IPS DF 6.9 (cell line): ENCODE measurements around the gene CDH4.
"Not testable (repeated sequence)": the region's sequence is repeated elsewhere in the genome, so short reads cannot be mapped to it uniquely, and the experiment has no call there.

Source experiments
- DNase-seq: peaks from one replicate; pipeline ENCODE4 v3.0.0-alpha.2; 2013; ENCODE audit warnings: low read depth, low spot score
- H3K27ac ChIP-seq: one replicate; pipeline ENCODE4 v1.5.1; 2013; ENCODE audit warnings: low read length, control low read depth
- H3K27me3 ChIP-seq: 2 replicates; pipeline ENCODE4 v1.6.1; 2013; ENCODE audit warnings: mild to moderate bottlenecking, low read length; ENCODE audit not compliant: control insufficient read depth, insufficient read depth
- H3K36me3 ChIP-seq: 2 replicates; pipeline ENCODE4 v1.6.1; 2013; ENCODE audit warnings: low read length; ENCODE audit not compliant: control insufficient read depth, insufficient read depth
- H3K4me1 ChIP-seq: 2 replicates; pipeline ENCODE4 v1.6.1; 2013; ENCODE audit warnings: low read length; ENCODE audit not compliant: control insufficient read depth, insufficient read depth
- H3K4me3 ChIP-seq: 2 replicates; pipeline ENCODE4 v1.5.1; 2013; ENCODE audit warnings: mild to moderate bottlenecking, low read length
- H3K9me3 ChIP-seq: 2 replicates; pipeline ENCODE4 v1.6.1; 2013; ENCODE audit warnings: low read length, inconsistent platforms; ENCODE audit not compliant: control insufficient read depth, insufficient read depth
- WGBS: extraction: QIAGEN DNeasy Blood & Tissue Kit; methylation state at CpG from one replicate; pipeline ENCODE4 v1.1.7; 2013; ENCODE audit warnings: mixed read lengths, missing lambda C conversion rate; ENCODE audit not compliant: insufficient read length, insufficient coverage; 5-methylcytosine and 5-hydroxymethylcytosine counted together

CDH4 gene

DNA sequence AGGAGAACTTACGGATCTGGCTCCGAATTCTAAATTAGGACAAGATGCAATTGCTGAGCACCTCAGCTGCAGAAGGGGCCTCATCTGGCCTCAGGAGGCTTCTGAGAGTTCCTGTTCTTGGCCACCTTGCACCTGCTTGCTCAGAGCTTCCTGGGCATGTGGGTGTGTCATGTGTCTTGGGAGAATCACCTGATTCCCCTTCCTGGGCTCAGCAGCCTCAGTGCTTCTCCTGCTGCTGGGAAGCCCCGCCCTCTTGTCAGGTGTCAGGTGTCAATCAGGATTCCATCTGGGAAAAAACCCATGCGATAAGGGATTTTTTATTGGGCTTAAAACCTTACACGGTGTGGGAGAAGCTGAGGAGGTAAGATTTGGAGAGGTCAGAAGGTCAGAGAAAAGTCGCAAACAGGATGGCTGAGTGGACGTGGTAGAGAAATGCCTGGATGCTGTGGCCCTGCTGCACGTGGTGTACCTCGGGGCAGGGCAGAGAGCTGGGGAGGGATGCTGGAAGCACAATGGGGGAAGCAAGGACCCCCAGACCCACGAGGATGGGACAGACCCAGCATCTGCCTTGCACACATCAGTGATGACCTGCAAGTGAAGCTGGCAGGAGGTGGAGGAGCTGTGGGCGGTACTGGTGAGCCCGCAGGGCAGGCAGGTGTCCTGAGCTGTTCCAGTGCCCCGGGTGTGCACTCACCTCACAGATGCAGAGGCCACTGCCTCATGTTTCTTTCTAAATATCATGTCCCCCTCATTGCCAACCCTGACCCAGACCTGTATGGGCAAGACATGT is 170.8 kb downstream of the CDH4 start:
- WGBS: no CpG with 5 or more reads among the region's 13 CpGs
- Histone ChIP-seq H3K4me1 (no peaks in the 10 kb centered on the region; the same call in none of the 2 replicates), H3K27ac (no peak overlapping the region), H3K4me3 (no peak overlapping the region), H3K36me3 (no peaks in the 10 kb centered on the region), H3K27me3 (no peaks in the 10 kb centered on the region), H3K9me3 (no peaks in the 10 kb centered on the region)
- DNase-seq: no peak

DNA sequence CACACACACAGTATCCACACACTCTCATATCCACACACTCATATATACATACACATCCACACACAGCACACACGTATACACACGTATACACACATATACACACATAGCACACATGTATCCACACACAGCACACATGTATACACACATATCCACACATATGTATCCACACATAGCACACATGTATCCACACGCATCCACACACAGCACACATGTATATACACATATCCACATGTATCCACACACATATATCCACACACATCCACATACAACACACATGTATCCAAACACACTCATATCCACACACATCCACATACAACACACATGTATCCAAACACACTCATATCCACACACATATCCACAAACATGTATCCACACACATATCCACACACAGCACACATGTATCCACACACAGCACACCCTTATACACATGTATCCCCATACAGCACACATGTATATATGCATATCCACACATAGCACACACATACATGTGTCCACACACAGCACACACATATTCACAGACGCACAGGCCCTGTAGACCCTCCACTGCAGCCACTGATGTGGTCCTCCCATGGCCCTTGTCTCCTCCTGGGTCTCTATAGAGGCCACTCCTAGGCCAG is 172.1 kb downstream of the CDH4 start:
- Histone ChIP-seq H3K4me1 (no peaks in the 10 kb centered on the region; the same call in none of the 2 replicates), H3K4me3 (no peak overlapping the region), H3K27me3 (no peaks in the 10 kb centered on the region), H3K9me3 (no peaks in the 10 kb centered on the region), H3K36me3 (no peaks in the 10 kb centered on the region), H3K27ac (no peak overlapping the region)
- 100% methylated on average over 2 of the region's 4 CpGs for WGBS
- no peak for DNase-seq

DNA sequence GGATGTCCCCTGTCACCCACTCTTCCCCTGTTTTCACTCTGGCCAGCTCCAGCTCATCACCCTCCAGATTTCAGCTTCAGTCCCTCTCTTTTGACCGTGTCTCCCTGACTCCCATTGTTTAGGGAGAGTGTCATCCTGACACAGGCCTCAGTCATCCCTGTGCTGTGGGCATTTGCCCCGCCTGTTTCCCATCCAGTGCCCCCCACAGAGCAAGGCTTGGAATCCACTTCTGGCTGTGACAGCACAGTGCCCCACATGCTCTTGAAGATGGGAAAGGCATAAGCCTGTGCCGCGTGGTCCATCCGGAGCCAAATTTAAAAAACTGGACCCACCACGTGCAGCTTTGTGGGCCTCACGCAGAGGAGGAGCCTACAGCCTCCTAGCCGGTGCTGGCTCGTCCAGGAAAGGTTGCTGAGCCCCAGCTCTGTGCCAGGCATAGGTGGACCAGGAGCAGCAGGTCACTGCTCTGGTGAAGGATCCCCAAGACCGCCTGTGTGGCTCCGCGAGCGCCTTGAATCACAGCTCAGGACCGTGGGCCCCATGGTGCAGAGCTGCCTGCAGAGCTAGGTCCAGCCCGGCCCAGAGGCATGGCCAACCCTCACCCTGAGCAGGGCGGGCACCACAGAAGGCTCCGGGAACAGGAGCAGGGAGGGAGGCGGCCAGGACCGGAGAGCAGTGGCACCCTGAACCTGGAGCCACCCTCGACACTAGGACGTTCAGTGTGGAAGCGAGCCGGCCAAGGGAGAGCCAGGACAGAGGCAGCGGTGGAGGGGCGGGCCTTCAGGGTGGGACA is 172.8 kb downstream of the CDH4 start:
- no peak overlapping the region for H3K27ac ChIP-seq
- H3K9me3 ChIP-seq: no peaks in the 10 kb centered on the region
- H3K36me3 ChIP-seq: no peaks in the 10 kb centered on the region
- H3K4me3 ChIP-seq: no peak overlapping the region
- no peak for DNase-seq
- H3K4me1 ChIP-seq: no peaks in the 10 kb centered on the region; the same call in none of the 2 replicates
- WGBS: no CpG with 5 or more reads among the region's 25 CpGs
- no peaks in the 10 kb centered on the region for H3K27me3 ChIP-seq

DNA sequence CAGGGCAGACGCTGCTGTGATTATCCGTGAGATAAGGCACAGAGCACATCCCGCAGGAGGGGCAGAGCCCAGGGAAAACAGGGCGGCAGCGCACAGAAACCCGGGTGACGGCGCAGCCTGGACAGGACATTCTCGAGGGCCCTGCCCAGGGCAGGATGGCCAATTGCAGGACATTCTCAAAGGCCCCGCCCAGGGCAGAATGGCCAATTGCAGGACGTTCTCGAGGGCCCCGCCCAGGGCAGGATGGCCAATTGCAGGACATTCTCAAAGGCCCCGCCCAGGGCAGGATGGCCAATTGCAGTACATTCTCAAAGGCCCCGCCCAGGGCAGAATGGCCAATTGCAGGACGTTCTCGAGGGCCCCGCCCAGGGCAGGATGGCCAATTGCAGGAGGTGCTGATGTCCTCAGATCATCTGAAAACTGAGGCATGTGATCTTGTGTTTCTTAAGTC is 173.5 kb downstream of the CDH4 start:
- not testable (repeated sequence) for H3K27ac ChIP-seq, H3K4me1 ChIP-seq, H3K9me3 ChIP-seq, H3K4me3 ChIP-seq, H3K27me3 ChIP-seq, H3K36me3 ChIP-seq, DNase-seq
- WGBS: no CpG with 5 or more reads among the region's 18 CpGs

DNA sequence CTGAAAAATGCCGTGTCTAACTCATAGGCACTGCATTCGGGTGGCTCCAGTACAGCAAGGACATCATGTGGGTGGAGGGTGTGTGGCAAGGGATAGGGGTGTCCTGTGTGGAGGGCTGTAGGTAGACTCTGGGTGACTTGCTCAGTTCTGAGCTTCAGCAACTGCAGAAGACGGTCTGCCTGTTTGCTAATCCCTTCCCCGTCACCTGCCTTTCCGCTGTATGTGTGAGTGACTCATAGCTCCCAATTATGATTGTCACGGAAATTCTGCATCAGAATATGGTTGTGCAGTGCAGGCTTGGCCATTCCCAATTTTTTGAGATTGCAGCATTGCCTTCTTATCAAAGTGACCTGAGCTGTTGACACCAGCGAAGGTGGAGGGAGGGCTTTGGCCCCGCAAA is 174.3 kb downstream of the CDH4 start:
- Histone ChIP-seq H3K4me1 (no peaks in the 10 kb centered on the region; the same call in none of the 2 replicates), H3K4me3 (no peak overlapping the region), H3K9me3 (no peaks in the 10 kb centered on the region), H3K27ac (no peak overlapping the region), H3K27me3 (no peaks in the 10 kb centered on the region), H3K36me3 (no peaks in the 10 kb centered on the region)
- DNase-seq: no peak
- WGBS: no CpG with 5 or more reads among the region's 8 CpGs

DNA sequence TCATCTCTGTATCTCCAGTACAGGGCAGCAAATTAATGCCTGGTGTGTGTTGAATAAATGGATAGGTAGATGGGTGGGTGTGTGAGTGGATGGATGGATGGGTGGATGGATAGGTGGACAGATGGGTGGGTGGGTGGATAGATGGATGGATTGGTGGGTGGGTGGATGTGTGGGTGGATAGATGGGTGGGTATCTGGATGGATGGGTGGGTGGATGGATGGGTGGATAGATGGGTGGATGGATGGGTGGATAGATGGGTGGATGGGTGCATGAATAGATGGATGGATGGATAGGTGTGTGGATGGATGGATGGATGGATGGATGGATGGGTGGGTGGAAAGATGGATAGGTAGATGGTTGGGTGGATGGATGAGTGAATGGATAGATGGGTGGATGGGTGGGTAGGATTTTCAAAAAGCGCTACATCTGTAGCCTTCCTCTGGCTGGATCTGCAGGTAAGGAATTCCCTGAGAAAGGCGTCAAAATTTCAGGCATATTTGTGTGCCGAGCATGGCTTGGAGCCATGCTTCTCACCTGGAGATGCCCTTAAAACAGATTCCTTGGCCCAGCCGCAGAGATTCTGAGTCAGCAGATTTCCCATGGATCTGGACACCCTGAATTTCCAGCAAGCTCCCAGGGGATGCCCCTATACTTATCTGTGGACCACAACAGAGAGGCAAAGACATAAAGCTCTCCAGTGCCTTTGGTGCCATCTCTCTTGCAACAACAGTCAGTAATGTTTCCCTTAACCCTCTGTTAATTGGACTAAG is 177.6 kb downstream of the CDH4 start:
- H3K36me3 ChIP-seq: no peaks in the 10 kb centered on the region
- no peaks in the 10 kb centered on the region for H3K27me3 ChIP-seq
- H3K4me3 ChIP-seq: no peak overlapping the region
- H3K27ac ChIP-seq: no peak overlapping the region
- H3K4me1 ChIP-seq: peaks cover 5% of the 10 kb centered on the region
- no CpG with 5 or more reads among the region's 4 CpGs for WGBS
- DNase-seq: no peak
- H3K9me3 ChIP-seq: no peaks in the 10 kb centered on the region

DNA sequence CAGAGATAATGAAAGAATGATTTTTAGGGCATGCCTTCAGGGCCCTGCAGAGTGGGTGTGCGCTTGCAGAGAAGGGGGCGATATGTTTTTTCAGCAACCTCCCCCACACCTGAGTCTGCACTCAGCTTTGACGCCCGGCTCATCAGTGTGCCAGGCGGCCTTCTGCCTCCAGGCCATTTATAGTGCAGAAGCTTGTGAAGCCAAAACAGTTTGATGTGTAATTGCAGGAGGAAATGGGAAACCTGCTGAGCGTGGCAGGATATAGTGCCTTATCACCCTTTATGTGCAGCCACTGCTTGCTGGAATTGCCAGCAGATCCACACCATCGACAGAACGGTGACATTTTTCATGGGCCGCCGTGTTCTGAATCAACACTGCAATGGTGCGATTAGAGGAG is 178.2 kb downstream of the CDH4 start:
- Histone ChIP-seq H3K9me3 (no peaks in the 10 kb centered on the region), H3K4me1 (peaks cover 7% of the 10 kb centered on the region), H3K36me3 (no peaks in the 10 kb centered on the region), H3K27ac (no peak overlapping the region), H3K27me3 (no peaks in the 10 kb centered on the region), H3K4me3 (no peak overlapping the region)
- no peak for DNase-seq
- WGBS: no CpG with 5 or more reads among the region's 11 CpGs

DNA sequence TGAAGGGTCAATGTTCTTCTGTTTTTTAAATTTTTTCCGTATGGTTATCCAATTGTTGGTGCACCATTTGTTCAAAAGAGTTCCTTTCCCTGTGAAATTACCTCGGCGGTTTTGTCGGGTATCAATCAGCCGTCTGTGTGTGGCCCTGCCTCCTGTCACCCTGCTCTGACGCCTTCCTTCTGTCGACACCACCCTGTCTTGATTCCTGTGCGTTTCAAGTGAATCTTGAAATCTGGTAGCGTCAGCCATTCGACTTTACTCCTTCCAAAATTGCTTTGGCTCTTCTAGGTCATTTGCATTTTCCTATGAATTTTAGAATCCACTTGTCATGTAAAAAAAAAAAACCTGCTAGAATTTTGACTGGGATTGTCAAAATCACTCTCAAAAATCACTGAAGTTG is 181.1 kb downstream of the CDH4 start:
- DNase-seq: no peak
- H3K27me3 ChIP-seq: no peaks in the 10 kb centered on the region
- no peaks in the 10 kb centered on the region for H3K9me3 ChIP-seq
- no peak overlapping the region for H3K4me3 ChIP-seq
- no CpG with 5 or more reads among the region's 10 CpGs for WGBS
- H3K27ac ChIP-seq: no peak overlapping the region
- peaks cover 17% of the 10 kb centered on the region for H3K4me1 ChIP-seq
- H3K36me3 ChIP-seq: no peaks in the 10 kb centered on the region

DNA sequence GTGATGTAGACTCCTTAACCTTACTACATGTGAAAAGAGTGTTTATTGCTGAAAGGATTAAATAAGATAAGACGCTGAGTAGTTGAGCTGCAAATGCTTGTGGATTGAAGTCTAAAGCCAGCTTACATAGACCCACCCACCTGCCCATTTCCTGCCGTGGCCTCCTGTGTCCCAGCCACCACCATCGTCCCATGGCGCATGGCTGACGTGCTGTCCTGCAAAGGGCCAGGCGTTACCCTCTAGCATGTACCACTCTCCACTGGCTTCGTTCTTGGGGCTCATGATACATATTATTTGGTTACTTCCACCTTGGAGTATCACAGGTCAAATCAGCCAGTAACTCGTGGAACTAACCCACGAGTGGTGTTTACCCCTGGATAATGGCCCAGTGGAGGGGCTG is 181.8 kb downstream of the CDH4 start:
- no peak overlapping the region for H3K27ac ChIP-seq
- H3K27me3 ChIP-seq: no peaks in the 10 kb centered on the region
- no peak for DNase-seq
- peaks cover 17% of the 10 kb centered on the region for H3K4me1 ChIP-seq
- no CpG with 5 or more reads among the region's 9 CpGs for WGBS
- H3K36me3 ChIP-seq: no peaks in the 10 kb centered on the region
- H3K4me3 ChIP-seq: no peak overlapping the region
- H3K9me3 ChIP-seq: no peaks in the 10 kb centered on the region

DNA sequence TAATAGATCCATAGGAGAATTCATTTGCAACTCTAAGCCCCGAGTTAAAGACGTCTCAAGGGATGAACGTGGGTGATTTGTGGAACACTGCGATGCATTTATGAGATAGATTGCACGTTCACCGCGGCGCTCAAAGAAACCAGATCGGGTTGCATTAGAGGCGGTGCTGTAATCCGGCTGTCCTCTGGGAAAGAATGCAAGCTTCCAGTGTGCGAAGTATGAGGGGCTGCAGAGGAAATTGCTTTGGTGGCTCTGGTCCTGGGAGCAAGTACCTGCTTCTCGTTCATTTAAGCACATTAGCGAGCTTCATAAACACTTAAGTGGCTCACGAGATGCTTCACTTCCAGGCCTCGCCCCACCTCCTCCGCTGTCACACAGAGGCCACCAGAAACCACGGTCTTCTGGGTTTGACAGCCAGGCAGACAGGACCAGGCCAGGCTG is 182.3 kb downstream of the CDH4 start:
- no CpG with 5 or more reads among the region's 18 CpGs for WGBS
- no peaks in the 10 kb centered on the region for H3K9me3 ChIP-seq
- H3K36me3 ChIP-seq: no peaks in the 10 kb centered on the region
- no peaks in the 10 kb centered on the region for H3K27me3 ChIP-seq
- H3K4me1 ChIP-seq: peaks cover 19% of the 10 kb centered on the region
- no peak overlapping the region for H3K27ac ChIP-seq
- H3K4me3 ChIP-seq: no peak overlapping the region
- no peak for DNase-seq
